GM10847 (cell line): ENCODE measurements around the gene TSPOAP1.

Source experiments
- POLR2A ChIP-seq: IDR thresholded peaks from 2 replicates; pipeline ENCODE4 v1.6.1; 2011; ENCODE audit not compliant: insufficient read length; ENCODE audit errors: extremely low read depth

Gene TSPOAP1

DNA sequence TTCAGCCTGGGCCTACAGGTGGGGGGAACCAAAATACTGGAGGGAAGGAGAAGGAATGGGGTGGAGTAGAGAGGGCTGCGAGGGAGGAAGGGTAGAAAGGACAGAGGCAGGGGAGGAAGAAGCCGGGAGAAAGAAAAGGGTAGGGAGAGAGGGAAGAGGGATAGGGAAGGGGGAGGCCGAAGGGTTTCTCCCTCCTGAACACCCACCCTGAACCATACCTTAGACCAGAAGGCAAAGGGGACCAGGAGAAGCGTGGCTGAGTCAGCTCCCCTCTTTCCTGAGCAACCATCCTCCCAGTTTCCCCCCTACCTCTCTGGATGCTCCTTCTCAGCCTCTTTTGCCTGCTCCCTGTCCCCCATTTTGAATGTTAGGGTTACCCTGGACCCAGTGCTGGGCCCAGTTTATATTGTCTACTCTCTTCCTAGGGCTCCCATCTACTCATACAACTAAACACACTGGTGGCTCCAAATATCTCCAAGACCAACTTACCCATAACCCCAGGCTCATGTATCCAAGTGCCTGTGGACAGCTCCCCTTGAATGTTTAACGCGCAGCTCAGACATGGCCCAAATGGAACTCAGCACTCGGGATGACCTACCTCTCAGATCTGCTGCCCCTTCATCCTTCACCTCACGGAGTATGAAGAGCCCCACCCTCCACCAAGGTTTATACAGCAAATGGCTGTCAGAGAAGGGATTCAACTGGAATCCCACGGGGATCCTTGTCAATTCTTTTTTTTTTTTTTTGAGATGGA is 7.8 kb downstream of the TSPOAP1 start:
- TF ChIP-seq POLR2A: no peak

GRCh38 chr17:58320163-58320558 is 8.4 kb downstream of the TSPOAP1 start:
- TF ChIP-seq POLR2A: no peak

DNA sequence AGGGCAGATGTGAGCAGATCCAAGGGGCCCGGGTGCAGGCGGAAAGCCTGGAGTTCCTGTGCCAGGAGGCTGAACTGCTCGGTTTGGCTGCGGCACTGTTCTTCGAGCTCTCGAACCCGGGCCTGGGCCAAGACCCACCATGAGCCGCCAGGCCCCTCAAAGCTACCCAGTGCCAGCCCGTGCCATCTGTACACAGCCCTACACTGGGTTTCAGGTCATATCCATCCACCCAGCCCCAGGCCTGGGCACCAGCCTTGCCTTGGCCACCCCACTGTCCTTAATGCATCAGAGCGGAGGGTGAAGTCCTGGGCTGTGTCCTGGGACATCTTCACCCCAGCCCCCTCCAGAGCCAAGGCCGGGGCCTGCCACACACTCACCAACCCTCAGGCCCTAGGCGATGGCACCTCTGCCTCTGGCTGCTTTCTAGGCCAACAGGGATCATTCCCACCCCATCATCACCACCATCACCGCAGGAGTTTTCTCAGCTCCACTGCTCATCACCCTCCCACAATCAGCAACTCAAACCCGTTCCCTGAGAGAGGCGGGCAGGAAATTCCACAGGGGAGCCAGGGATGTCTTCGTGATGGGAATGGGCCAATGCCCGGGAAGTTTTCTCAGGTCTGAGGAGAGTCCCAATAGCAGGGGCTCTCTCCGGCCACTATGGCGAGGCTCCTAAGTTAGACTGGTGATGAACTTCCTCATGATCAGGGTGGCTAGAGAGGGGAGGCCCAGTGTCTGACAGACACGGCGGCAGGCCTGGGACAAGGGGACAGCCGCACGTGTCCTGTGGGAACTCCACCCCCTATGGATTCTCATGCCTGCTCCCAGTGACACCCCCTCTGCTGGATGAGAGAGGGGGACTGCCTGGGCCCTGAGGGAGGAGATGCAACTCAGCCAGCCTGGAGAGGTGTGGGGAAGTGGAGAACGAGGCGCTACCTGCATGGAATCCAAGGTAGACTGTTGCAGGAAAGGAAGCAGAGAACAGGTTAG is 9.1 kb downstream of the TSPOAP1 start:
- TF ChIP-seq POLR2A: no peak

DNA sequence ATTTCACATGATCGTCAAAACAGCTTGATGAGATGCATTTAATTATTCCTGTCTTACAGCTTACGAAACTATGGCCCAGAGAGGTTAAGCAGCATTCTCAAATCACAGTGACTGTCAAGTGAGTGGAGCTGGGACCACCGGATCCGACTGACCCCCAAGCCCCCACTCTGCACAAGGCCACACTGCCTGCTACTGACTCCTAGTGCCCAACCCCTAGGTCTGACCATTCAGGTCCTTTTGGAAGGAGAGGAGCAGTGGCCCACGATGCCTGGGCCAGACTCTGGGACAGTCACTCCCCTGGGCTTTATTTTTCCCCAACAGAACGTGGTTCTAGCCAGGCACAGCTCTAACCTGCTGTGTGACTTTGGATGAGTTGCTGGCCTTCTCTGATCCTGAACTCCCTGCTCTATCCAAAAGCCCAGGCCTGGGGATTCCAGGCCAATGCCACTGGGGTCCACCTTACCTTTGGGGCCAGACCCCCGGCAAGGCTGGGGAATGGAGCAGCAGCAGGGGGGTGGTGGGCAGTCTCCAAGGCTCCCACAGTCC is 9.9 kb downstream of the TSPOAP1 start:
- TF ChIP-seq POLR2A: no peak

- no peak for TF ChIP-seq POLR2A
Measured at GRCh38 chr17:58318065-58318481, 10.5 kb downstream of the TSPOAP1 start.

DNA sequence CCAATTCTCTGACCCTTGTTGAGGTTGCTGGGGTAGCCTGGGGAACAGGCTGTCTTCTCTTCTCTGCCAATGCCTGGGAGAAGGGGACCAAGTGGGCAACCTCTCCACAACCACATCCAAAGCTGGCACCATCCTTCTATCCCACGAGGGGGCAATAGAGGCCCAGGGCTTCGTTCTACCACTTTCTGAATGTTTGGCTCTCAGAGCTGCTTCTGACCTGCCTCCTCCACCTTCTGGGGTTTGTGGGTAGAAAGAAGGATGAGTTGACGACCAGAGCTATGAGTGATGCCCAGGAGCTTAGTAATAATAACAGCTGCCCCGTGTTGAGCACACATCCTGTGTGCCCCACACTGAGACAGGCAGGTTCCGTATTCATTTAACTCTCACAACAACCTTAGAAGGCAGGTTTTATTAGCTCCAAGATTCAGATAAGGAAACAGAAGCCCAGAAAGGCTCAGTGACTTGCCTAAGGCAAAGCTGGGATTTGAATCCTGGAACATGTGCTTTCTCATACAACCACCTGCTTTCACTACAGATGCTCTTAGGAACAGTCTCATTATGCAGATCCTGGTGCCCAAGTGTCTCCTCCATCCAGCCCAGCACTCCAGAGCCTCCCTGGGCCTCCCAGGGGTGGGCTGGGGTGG is 11.1 kb downstream of the TSPOAP1 start:
- no peak for TF ChIP-seq POLR2A

GRCh38 chr17:58316260-58316960 is 12.2 kb downstream of the TSPOAP1 start:
- no peak for TF ChIP-seq POLR2A

GRCh38 chr17:58315750-58316149 is 12.8 kb downstream of the TSPOAP1 start:
- TF ChIP-seq POLR2A: no peak

DNA sequence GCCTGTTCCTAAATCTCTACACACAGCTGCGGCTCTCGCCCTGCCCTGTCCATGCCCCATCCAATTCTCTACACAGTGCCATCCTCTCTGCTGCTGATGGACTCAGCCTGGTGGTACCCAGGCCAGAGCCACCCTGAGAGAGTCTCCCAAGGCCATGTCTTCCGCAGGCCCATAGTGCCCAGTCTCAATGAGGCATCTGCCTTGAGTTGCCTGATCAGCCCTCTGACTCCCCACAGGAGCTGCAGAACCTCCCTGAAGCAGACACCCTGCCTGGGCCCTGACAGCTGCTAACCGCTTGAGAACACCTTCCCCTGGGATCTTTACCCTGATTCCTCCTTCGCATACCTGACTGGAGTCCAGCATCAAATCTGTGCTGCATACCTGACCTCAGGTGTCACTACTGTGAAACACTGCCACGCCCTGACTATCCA is 13.3 kb downstream of the TSPOAP1 start:
- TF ChIP-seq POLR2A: no peak

- TF ChIP-seq POLR2A: no peak
Measured at GRCh38 chr17:58314706-58315015, 13.9 kb downstream of the TSPOAP1 start.

GRCh38 chr17:58313815-58314705 is 14.5 kb downstream of the TSPOAP1 start:
- no peak for TF ChIP-seq POLR2A

DNA sequence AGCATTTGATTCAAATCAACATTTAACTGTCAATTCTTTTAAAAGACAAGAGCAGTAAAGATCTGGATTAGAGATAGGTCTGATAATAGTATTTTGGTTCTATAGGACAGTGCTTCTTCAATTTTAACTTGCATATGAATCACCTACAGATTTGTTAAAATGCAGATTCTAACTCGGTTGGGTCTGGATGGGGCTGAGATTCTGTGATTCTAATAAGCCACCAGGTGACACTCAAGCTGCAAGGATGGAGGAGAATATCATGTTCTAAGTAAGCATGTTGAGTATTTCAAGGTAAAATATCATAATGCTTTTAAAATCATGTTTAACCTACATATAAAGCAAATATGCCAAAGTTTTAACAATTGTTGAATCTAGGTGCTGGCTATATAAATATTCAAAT is 15.8 kb downstream of the TSPOAP1 start:
- no peak for TF ChIP-seq POLR2A

DNA sequence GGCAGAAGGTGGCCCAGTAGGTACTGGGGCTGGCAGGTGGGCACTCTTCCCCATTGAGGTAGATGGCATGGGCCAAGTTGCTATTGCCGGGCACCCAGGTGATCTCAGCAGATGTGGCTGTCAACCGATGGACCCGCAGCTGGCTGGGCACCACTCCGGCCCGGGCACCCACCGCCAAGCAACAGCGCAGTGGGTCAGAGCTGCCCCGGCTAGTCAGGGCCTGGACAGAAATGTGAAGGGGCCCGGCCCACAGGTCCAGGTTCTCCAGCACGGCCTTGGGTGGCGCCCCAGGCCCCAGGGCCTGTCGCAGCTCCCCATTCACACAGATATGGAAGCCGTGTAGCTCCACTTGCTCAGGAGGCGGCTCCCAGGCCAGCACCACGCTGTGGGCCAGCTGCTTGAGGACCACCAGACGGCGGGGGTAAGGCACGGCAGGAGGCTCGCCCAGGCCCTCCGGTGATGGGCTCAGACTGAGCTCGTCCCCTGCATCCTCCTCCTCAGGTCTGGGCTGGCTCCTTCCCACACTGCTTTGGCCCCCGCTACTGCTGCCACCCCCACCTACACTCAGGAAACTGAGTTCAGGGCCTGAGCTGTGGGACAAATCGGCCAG is 16.5 kb downstream of the TSPOAP1 start:
- TF ChIP-seq POLR2A: no peak
